Measurements from ENCODE around the gene GRB10.

DNA sequence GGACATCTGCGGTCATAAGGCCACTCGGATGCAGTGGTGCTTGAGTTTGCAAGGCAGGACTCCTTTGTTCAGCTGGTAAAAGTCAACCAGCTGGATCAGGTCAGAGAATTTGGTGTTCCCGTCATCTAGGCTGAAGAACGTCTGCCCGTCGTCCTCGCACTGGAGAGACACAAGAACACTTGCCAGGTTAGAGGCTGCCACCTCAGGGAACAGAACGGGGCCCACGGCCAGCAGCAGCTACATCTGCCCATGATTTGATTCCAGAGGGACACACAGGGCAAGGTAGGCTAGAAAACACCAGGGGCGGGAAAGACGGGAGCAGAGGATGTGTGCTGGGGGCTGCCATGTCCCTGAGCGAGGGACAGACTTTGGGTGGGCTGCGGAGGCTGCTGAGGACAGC, 189.8 kb downstream of the GRB10 start:
- TF ChIP-seq, protein P1, sequence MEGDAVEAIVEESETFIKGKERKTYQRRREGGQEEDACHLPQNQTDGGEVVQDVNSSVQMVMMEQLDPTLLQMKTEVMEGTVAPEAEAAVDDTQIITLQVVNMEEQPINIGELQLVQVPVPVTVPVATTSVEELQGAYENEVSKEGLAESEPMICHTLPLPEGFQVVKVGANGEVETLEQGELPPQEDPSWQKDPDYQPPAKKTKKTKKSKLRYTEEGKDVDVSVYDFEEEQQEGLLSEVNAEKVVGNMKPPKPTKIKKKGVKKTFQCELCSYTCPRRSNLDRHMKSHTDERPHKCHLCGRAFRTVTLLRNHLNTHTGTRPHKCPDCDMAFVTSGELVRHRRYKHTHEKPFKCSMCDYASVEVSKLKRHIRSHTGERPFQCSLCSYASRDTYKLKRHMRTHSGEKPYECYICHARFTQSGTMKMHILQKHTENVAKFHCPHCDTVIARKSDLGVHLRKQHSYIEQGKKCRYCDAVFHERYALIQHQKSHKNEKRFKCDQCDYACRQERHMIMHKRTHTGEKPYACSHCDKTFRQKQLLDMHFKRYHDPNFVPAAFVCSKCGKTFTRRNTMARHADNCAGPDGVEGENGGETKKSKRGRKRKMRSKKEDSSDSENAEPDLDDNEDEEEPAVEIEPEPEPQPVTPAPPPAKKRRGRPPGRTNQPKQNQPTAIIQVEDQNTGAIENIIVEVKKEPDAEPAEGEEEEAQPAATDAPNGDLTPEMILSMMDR (IDR thresholded peaks at IDR 0.05), result no peak
- TF ChIP-seq POLR2A (IDR thresholded peaks at IDR 0.05), result no peak
